Neural cell (in vitro differentiated cells): ENCODE data around the gene LPIN1. TPM values are rescaled to one million over a fixed set of nuclear protein-coding genes. Genes with fewer than 3 reads are reported as not detected.

Experiments used
- H2AFZ ChIP-seq: fragments of 200-600, 300-800 bp; sonication (generic), shearing (Covaris generic); 2 replicates; pipeline ENCODE4 v1.6.0; 2014; ENCODE audit warnings: low read depth, mild to moderate bottlenecking, antibody characterized with exemption, low read length, moderate library complexity
- H3F3A ChIP-seq: fragments of 200-600 bp; shearing (Covaris generic); 2 replicates; pipeline ENCODE4 v1.6.1; 2016; ENCODE audit warnings: mild to moderate bottlenecking, moderate library complexity, mixed read lengths, antibody characterized with exemption, low read length; ENCODE audit not compliant: insufficient read depth, poor library complexity, severe bottlenecking
- H3K27ac ChIP-seq: fragments of 200-600, 300-800 bp; sonication (generic), shearing (Covaris generic); 2 replicates; pipeline ENCODE4 v1.5.1; 2014; ENCODE audit warnings: mild to moderate bottlenecking, low read length, moderate library complexity
- H3K27me3 ChIP-seq: fragments of 300-800, 200-600 bp; sonication (generic), shearing (Covaris generic); 2 replicates; pipeline ENCODE4 v1.6.0; 2014; ENCODE audit warnings: mild to moderate bottlenecking, low read depth, low read length, moderate library complexity; ENCODE audit not compliant: insufficient read depth
- H3K36me3 ChIP-seq: fragments of 300-800, 200-600 bp; sonication (generic), shearing (Covaris generic); 2 replicates; pipeline ENCODE4 v1.5.1; 2014; ENCODE audit warnings: mild to moderate bottlenecking, antibody characterized with exemption, low read length, moderate library complexity; ENCODE audit not compliant: insufficient read depth
- H3K4me2 ChIP-seq: fragments of 300-800, 200-600 bp; sonication (generic), shearing (Covaris generic); 2 replicates; pipeline ENCODE4 v1.6.0; 2014; ENCODE audit warnings: mild to moderate bottlenecking, low read length
- H3K4me3 ChIP-seq: fragments of 300-800, 200-600 bp; sonication (generic), shearing (Covaris generic); 2 replicates; pipeline ENCODE4 v1.5.1; 2014; ENCODE audit warnings: mild to moderate bottlenecking, low read length, moderate library complexity
- H3K79me2 ChIP-seq: fragments of 200-600 bp; shearing (Covaris generic); replicated peaks from 2 replicates; pipeline ENCODE4 v1.6.0; 2014; ENCODE audit warnings: mild to moderate bottlenecking, low read length, moderate library complexity; ENCODE audit not compliant: insufficient read depth
- H3K9ac ChIP-seq: fragments of 300-800, 200-600 bp; sonication (generic), shearing (Covaris generic); 2 replicates; pipeline ENCODE4 v1.6.1; 2016; ENCODE audit warnings: mild to moderate bottlenecking, low read length, mixed read lengths
- H3K9me2 ChIP-seq: fragments of 200-600 bp; shearing (Covaris generic); 2 replicates; pipeline ENCODE4 v1.6.1; 2016; ENCODE audit warnings: mild to moderate bottlenecking, low read length, mixed read lengths; ENCODE audit not compliant: insufficient read depth
- H3K9me3 ChIP-seq: fragments of 200-600, 300-800 bp; sonication (generic), shearing (Covaris generic); 2 replicates; pipeline ENCODE4 v1.6.1; 2016; ENCODE audit warnings: mild to moderate bottlenecking, mixed run types, low read length, moderate library complexity, mixed read lengths
- H4K20me1 ChIP-seq: fragments of 200-600 bp; shearing (Covaris generic); 2 replicates; pipeline ENCODE4 v1.6.1; 2016; ENCODE audit warnings: mild to moderate bottlenecking, mixed run types; ENCODE audit not compliant: insufficient read depth
- EP300 ChIP-seq: fragments of 450-650 bp; conservative IDR thresholded peaks from 2 replicates; pipeline ENCODE4 v1.6.1; 2014; ENCODE audit warnings: antibody characterized with exemption, mild to moderate bottlenecking, moderate library complexity; ENCODE audit not compliant: poor library complexity, severe bottlenecking
- EZH2 ChIP-seq: fragments of 200-600, 300-800 bp; shearing (Covaris generic), sonication (generic); IDR thresholded peaks from 2 replicates; pipeline ENCODE4 v1.6.1; 2014; ENCODE audit warnings: antibody characterized with exemption, low read length, borderline replicate concordance, mild to moderate bottlenecking; ENCODE audit not compliant: insufficient read depth, poor library complexity, severe bottlenecking
- MXI1 ChIP-seq: fragments of 450-650 bp; conservative IDR thresholded peaks from 2 replicates; pipeline ENCODE4 v1.6.1; 2014; ENCODE audit warnings: antibody characterized with exemption, mild to moderate bottlenecking; ENCODE audit not compliant: poor library complexity, severe bottlenecking
- POLR2AphosphoS5 ChIP-seq: IDR thresholded peaks from 2 replicates; pipeline ENCODE4 v1.6.1; 2012
- RAD21 ChIP-seq: fragments of 450-650 bp; conservative IDR thresholded peaks from 2 replicates; pipeline ENCODE4 v1.6.1; 2014; ENCODE audit warnings: antibody characterized with exemption, mild to moderate bottlenecking, moderate library complexity
- SMC3 ChIP-seq: fragments of 450-650 bp; conservative IDR thresholded peaks from 2 replicates; pipeline ENCODE4 v1.6.1; 2014; ENCODE audit warnings: antibody characterized with exemption, mild to moderate bottlenecking, moderate library complexity; ENCODE audit not compliant: poor library complexity
- TAF1 ChIP-seq: IDR thresholded peaks from 2 replicates; pipeline ENCODE4 v1.6.1; 2012; ENCODE audit warnings: low read depth
- polyA plus RNA-seq: library from polyadenylated mRNA; depleted of rRNA; stranded (reverse); fragments of >200 nt; gene quantifications from 2 replicates; pipeline ENCODE4 v1.2.3, GENCODE V29; 2014
- TF ChIP-seq, protein P1 (sequence below): fragments of 450-650 bp; IDR thresholded peaks from 2 replicates; pipeline ENCODE4 v1.5.1; 2014; ENCODE audit warnings: antibody characterized with exemption, mild to moderate bottlenecking, moderate library complexity; ENCODE audit not compliant: poor library complexity, severe bottlenecking
- TF ChIP-seq, protein P2 (sequence below): IDR thresholded peaks from 2 replicates; pipeline ENCODE4 v1.6.1; 2012; ENCODE audit warnings: borderline replicate concordance

Gene LPIN1
- polyA plus RNA-seq, 1 donor from 2014 or later, result 47.5 TPM

DNA sequence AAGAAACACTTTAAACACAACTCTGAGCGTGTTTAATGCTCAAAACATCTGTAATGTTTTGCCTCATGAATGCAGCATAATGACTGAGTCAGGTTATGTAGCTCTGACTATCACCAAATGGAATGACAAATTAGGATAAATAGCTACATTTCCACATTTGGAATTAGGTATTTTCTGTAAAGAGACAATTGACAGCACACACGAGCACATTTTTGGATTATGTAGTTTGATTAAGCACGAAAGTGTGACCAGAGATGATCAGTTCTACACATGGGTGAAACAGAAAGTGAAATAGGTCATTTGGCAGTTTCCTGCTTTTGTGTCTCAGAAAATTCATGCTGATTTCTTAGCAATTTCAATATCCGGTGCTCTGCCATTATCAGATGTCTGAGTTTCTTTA lies 29.0 kb downstream of the LPIN1 start:
- Histone ChIP-seq H3K9ac (no peak overlapping the region), H4K20me1 (no peaks in the 10 kb centered on the region), H3K79me2 (no peaks in the 10 kb centered on the region), H3K27me3 (no peaks in the 10 kb centered on the region), H2AFZ (no peak overlapping the region), H3K9me3 (no peaks in the 10 kb centered on the region), H3F3A (no peaks in the 10 kb centered on the region), H3K4me2 (no peak overlapping the region), H3K9me2 (no peaks in the 10 kb centered on the region), H3K4me3 (no peak overlapping the region), H3K36me3 (peaks cover 24% of the 10 kb centered on the region), H3K27ac (no peak overlapping the region)
- no peak for TF ChIP-seq TAF1
- TF ChIP-seq, protein P1, sequence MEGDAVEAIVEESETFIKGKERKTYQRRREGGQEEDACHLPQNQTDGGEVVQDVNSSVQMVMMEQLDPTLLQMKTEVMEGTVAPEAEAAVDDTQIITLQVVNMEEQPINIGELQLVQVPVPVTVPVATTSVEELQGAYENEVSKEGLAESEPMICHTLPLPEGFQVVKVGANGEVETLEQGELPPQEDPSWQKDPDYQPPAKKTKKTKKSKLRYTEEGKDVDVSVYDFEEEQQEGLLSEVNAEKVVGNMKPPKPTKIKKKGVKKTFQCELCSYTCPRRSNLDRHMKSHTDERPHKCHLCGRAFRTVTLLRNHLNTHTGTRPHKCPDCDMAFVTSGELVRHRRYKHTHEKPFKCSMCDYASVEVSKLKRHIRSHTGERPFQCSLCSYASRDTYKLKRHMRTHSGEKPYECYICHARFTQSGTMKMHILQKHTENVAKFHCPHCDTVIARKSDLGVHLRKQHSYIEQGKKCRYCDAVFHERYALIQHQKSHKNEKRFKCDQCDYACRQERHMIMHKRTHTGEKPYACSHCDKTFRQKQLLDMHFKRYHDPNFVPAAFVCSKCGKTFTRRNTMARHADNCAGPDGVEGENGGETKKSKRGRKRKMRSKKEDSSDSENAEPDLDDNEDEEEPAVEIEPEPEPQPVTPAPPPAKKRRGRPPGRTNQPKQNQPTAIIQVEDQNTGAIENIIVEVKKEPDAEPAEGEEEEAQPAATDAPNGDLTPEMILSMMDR, result no peak
- no peak for TF ChIP-seq MXI1
- no peak for TF ChIP-seq POLR2AphosphoS5
- no peak for TF ChIP-seq EZH2
- no peak for TF ChIP-seq SMC3
- no peak for TF ChIP-seq EP300
- TF ChIP-seq, protein P2, sequence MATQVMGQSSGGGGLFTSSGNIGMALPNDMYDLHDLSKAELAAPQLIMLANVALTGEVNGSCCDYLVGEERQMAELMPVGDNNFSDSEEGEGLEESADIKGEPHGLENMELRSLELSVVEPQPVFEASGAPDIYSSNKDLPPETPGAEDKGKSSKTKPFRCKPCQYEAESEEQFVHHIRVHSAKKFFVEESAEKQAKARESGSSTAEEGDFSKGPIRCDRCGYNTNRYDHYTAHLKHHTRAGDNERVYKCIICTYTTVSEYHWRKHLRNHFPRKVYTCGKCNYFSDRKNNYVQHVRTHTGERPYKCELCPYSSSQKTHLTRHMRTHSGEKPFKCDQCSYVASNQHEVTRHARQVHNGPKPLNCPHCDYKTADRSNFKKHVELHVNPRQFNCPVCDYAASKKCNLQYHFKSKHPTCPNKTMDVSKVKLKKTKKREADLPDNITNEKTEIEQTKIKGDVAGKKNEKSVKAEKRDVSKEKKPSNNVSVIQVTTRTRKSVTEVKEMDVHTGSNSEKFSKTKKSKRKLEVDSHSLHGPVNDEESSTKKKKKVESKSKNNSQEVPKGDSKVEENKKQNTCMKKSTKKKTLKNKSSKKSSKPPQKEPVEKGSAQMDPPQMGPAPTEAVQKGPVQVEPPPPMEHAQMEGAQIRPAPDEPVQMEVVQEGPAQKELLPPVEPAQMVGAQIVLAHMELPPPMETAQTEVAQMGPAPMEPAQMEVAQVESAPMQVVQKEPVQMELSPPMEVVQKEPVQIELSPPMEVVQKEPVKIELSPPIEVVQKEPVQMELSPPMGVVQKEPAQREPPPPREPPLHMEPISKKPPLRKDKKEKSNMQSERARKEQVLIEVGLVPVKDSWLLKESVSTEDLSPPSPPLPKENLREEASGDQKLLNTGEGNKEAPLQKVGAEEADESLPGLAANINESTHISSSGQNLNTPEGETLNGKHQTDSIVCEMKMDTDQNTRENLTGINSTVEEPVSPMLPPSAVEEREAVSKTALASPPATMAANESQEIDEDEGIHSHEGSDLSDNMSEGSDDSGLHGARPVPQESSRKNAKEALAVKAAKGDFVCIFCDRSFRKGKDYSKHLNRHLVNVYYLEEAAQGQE, result no peak
- TF ChIP-seq RAD21, result no peak

DNA sequence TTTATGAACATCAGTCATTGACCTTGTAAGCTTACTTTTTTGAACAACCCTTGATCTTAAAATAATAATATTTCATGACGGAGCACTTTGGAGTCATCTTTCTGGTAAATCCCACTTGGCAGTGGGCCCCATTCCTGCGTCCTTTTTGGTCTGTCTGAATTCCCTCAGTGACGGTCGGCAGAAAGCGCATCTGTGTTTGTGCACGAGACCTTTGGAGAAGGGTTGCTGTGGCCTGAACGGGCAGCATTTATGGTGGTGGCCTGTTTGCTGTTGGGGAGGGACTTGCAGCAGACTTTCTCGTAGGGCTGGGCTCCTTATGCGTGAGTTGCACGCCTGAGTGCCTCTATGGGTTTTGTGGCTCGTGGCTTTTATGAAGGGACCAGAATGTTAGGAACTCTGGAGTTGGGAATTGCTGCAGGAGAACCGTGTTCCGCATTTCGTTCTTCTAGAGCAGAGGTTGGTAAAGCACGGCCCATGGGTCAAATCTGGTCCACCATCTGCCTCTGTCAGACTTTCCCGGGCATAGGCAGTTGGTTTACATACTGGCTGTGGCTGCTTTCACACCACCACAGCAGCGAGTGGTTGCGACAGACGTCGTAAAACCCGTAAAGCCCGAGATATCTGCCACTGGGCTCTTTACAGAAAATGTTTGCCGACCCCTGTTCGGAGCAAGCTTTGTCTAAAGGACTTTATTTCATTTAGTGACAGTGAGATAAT lies 30.8 kb downstream of the LPIN1 start:
- H3K9ac ChIP-seq, result no peak overlapping the region
- no peaks in the 10 kb centered on the region for H3K79me2 ChIP-seq
- H3K4me2 ChIP-seq, result no peak overlapping the region
- H3F3A ChIP-seq, result no peaks in the 10 kb centered on the region
- no peaks in the 10 kb centered on the region for H4K20me1 ChIP-seq
- H3K27ac ChIP-seq, result no peak overlapping the region
- TF ChIP-seq RAD21 (no peak), EP300 (no peak), MXI1 (no peak), TAF1 (no peak), SMC3 (no peak), EZH2 (no peak), POLR2AphosphoS5 (no peak)
- TF ChIP-seq, protein P1, result no peak
- TF ChIP-seq, protein P2, result no peak
- H3K9me2 ChIP-seq, result no peaks in the 10 kb centered on the region
- H3K27me3 ChIP-seq, result no peaks in the 10 kb centered on the region
- H2AFZ ChIP-seq, result no peak overlapping the region
- H3K4me3 ChIP-seq, result no peak overlapping the region
- H3K36me3 ChIP-seq, result peaks cover 16% of the 10 kb centered on the region
- H3K9me3 ChIP-seq, result no peaks in the 10 kb centered on the region
